ENCODE measurements around the gene STK17B.

STK17B gene

DNA sequence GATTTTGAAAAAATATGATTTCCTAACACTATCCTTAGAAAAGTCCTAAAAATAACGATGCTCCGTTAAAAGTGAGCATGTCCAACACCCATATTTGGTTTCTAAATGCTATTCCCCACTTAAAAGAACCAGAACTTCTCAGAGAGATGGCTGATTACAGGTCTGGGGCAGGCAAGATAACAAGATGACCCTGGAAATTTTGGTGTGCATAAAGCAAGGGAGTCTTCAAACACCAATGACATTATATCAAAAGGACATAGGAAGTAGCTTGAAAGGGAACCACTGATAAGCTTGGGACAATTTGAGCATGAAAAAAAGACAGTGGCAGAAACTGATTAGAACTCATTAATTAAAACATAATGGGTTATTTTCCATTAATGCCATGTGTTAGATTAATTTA lies 17.9 kb downstream of the STK17B start:
- DNase-seq, result no peak

DNA sequence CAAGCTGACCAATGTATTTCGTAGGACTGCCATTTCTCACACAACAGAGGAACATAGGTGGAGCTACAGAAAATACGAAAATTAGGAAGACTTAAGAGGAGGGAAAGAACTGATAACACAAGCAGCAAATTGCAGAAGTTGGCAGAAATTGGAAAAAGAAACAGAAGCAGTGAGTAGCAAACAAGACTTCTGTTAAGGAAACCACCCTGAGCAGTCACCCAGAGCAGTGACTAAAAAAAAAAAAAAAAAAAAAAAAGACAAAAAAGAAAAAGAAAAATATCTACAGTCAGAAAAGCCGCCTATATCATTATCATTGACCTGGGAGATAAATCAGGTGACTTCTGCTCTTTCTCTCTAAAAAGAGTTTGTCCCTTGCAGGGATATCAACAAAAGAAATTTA lies 21.4 kb downstream of the STK17B start:
- DNase-seq, result no peak

DNA sequence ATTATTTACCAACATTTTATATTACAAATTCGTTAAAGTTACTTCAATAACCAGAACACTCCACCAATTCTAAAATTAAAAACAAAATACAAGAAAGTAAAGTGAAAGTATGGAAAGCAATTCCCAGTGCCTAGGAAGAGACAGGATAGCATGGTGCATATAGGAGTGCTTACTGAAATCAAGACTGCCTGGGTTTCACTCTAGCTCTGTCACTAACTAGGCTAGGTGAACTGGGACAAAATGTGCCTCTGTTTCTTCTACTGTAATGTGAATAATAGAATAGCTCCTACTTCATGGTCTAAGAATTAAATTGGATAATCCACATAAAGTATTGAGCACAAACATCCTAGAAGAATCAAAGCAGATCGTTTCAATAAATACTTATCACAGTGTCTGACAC lies 22.6 kb downstream of the STK17B start:
- DNase-seq, result no peak

DNA sequence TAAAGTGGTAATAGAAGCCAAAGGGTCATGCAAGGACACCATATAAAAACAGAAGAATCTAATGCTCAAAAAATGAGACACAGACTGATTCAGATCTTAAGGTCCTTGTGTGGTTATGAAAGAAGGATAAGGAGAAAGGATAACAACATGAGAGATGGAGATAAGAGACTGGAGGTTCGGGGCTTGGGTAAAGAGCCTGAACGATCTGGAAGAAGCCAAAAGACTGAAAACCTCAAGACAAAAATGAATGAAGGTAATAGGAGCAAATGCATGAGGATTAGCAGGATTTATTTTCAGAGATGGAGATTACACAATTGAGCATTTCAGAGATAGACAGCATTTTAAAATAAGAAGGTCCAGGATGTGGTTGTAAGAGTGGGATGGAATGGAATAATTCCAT lies 26.1 kb downstream of the STK17B start:
- DNase-seq, result no peak

DNA sequence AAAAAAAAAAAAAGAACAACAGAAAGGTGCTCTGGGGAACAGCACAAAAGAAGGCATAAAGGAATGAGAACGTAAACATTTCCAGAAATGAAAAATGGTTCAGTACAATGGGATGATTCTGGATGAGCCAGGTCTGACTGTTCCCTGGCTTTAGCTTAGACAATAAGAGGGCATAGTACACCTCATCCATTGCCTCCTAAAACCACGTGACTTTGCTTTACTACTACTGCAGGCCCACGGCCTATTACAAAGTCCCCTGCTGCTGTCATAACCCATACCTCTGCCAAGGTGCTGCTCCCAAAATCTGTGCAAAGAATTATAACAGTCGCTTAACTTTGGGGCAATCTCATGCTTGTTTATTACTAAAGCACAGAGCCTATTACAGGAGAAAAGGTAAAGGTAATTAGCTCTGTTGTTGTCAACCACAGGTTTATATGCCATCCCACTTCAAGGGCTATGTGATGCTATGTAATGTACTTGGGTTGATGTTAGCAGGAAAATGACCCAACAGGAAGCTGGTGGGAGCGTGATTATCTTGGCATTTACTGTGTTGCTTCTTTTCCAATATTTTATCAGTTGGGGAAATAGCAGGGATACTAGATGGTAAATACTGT lies 26.8 kb downstream of the STK17B start:
- DNase-seq, result no peak

DNA sequence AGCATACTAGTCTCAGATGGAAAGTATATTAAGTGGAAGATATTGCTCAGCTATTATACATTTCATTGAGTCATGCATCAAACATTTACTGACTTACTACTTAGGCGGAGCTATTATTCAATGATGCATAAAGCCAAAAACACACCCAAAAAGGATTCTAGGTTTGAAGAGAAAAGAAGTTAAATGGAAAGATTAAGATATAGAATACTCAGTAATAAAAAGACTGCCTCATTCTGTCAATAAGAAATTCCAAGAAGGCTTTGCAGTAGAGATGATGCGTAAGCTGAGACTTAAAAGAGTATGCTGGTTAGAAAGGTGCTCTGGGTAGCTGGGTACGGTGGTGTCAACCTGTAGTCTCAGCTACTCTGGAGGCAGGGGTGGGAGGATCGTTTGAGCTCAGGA lies 27.6 kb downstream of the STK17B start:
- DNase-seq, result no peak

DNA sequence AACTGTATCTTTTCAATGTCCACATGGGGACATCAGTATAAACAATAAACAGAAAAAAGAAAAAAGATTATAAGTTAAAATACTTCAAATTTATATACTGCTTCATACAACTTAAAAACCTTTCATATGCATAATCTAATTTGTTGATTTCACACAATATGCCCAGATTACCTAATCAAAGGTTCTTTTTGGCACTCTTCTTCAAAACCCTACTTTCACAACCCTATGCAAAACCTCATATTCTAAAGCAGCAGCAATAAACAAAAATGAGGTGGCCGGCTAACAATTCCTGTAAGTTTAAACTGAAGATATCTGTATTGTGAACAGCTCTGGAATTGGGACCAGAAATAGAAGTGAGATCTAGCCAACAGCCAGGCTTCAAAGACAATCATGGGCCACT lies 28.6 kb downstream of the STK17B start:
- DNase-seq, result no peak

DNA sequence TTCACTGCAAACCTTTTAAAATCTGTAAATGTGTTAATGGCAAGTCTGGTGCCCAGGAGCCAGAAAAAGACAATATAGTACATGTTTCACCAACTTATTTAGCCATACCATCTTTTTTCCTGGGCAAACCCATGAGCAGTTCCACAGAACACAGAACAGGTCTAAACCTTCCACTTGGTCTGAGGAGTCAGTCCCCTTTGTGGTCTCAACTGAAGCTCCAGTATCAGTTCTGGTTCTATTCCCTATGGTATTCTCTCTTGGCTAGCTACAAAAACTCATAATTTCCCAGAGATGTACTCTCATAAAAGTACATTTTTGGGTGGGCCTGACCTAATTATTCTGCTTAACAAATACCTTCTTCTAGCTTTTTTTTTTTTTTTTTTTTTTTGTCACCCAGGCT lies 31.2 kb downstream of the STK17B start:
- no peak for DNase-seq

DNA sequence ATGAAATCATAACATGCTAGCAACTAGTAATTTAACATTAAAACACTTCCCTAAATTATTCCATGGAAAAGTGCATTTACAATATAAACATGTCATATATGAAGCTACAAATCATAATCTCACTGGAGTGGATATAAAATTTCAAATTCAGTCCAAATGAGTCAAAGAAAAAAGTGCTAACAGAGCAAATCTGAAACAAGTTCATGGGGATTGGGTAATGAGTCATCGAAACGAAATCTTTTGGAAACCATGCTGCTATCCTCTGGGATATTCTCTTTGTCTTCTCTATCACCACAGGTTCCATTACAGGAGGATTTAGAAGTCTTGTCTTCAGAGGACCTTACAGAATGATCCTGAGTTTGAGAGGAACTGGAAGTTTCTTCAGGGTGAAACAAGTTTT lies 34.1 kb downstream of the STK17B start:
- DNase-seq, result no peak

DNA sequence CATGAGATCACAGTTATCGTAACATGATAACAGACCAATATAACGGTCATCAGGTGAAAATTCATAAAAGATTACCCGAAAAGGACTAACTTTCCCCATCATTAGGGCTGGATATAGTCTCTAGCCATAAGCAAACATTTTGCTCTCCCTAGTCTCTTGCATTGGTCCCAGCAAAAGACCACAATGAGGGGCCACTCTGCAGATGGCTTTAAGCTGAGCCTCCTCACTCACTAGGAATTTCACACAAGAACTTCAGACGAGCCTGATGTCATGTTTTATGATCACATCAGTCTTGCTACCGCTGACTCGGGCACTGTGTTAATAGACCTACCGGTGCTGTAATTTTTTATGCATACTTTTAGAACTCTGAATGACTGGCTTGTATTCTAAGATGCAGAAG lies 35.2 kb downstream of the STK17B start:
- no peak for DNase-seq

DNA sequence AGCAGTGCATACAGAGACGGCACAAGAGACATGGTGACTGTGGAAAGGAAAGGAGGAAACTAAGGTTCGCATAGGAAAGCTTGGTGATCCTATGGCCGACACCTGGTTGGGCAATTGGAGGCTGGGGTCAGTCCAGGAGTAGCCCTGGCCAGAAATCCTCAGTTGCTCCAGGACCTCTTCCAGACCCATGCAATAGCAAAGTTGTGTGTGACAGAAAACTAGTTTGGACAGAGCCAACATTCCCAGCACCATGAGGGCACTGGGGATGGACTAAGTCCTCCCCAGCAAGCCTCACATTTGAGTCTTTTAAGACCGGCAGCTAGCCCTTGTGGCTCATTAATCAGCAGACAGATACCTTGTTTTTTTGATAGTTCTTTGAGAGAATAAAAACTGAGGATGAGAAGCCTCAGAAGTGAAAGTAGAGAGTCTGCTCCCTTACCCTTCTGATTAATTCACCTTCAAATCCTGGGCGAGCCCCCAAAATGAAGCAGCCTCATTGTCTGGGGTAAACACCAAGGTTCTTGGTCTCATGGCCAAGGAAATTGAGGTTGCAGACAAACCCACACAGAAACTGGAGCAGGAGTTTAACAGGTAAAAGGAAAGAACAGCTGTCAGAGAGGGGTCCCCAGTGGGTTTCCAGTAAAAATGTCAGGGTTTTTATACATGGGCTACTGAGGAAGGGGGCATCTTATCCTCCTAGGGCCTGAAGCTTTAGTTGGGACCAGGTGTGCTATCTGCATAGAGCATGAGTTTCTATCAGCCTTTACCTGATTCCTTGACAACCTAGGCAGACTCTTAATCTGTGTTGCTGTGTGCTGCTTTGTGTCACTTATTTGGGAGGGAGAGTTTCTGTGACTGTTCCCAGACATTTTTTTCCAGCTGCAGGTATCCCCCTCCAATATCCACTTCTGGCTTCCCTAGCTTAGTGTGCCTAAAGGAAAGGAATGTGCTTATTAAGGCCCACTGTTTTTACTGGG lies 39.1 kb downstream of the STK17B start:
- peak; percentile 76 for DNase-seq

DNA sequence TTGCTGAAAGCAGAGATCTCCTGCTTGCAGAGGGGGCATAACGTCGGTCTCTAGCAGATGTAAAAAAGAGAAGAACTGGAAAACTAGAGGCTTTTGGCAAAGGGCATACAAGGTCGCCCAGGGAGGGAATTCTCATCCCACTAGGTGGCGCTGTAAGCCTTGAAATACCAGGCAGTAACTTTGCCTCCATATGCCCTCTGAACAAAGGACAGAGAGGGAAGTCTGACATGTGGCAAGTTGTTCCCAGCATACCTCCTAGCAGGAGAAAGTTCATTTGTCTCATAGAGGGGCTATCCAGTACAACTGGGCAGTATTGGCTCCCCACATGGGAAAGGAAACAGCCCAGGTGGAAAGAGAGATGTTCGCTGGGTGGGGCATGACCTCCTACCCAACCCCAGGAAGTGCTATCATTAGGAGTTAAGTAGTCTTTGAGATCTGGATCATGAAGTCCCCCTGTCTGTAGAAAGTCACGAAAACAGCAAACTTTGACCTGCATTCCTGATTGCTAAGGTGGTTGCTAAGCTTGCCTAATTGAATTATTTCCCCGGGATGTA lies 39.9 kb downstream of the STK17B start:
- DNase-seq, result peak; percentile 86

DNA sequence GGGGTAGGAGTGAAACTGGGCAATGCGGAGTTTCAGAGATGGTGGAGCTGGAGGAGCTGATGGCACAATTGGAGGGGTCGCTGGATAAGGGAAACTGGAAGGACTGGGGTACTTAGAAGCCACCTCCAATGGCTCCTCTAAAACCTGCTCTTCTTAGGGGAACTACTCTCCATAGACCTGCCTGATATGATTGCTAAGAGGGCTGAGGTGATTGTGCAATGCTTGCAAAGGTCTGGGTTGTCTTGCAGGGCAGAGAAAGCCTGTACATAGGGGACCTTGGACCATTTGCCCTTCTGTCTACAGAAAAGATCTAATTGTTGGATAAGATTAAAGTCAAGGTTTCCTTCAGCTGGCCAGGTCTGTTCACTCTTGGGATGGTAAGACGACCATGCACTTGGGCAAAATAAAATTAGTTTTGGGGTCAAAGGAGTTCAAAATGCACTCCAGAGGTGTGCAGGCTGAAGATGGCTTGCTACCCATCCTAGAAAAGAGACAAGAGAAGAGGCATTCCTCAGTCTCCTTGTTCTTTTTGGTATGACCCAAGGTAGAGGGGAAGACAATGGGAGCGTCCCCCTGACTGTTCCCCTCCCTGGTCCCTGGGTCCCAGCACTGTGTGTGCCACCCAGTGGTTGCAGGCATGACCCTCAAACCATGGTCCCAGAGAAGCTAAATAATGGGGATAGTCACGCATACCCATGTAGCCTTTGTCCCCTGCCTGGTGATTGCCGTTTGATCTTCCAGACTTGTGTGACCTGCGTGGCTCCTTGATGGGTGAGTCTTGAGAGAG lies 41.1 kb downstream of the STK17B start:
- no peak for DNase-seq

DNA sequence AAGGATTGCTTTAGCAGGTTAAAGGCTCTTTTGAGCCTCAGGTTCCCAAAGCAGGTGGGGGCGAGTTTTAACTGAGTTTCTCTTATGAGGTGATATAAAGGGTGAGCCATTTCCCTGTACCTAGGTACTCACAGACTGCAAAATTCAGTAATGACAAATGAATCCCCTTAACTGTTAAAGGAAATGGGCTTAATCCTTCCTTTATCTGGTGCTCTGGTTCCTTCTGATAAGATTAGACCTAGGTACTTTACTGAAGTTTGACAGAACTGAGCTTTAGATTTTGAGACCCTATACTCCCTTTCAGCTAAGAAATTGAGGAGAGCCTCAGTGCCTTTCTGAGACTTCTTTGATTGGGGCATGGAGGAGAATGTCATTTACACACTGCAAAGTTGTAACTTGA lies 42.6 kb downstream of the STK17B start:
- no peak for DNase-seq

DNA sequence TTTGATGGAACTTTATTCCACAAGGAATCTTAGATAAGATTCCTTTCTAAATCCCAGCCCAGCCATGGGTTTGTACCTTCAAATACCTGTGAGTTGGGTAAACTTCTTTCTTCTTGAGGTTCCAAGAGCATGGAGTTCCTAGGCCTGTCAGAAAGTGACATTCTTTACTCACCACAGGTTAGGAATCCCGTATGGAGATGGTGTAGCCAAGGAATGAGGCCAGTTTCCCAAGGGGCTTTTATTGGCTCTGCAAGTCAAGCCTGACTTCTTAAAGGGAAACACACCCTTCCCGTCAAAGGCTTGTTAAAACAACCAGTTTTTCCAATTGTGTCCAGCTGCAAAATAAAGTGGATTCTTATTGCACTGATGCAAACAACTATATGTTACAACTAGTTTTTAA lies 45.8 kb downstream of the STK17B start:
- no peak for DNase-seq

DNA sequence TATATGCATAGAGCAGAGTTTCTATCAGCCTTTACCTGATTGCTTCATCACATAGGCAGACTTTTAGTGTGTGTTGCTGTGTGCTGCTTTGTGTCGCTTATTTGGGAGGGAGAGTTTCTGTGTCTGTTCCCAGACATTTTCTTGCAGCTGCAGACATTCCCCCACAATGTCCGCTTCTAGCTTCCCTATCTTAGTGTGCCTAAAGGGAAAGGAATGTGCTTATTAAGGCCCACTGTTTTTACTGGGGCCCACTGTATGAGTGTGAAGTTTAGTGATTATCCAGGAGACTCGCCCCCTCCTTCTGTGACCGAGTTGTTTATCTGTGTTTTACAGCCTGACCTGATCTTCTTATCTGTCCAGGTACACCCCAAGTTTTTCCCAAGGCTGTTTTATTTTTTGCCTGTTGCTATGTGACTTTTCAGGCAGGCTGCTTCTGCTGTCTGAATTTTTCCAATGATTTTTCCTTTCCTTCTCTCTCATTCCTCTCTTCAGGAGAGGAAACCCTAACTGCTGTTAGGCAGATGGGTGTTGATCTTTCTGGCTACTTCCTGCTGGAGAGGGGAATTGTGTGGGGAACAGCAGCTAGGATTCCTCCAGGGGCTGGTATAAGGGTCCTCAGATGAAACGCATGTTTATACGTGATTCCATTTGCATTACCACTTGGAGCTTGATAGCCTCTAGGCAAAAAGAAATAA lies 47.6 kb downstream of the STK17B start:
- no peak for DNase-seq

DNA sequence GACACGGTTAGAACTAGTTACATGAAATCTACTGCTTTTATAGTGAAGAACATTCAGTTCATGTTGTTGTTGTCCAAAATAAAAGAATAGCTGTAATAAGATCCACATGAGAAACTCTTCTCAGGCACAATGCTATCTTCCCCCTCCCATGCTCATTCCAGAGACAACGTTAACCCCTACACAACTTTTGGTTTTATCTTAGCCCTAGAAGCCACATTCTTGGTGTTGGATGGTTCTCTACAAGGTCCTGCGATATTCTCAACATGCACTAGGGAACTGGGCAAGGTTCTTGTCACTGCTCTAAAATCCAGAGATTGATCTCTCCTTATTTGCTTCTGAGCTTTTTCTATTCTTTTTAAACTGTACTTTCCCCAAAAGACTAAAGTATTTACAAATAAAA lies 51.5 kb downstream of the STK17B start:
- DNase-seq, result no peak

DNA sequence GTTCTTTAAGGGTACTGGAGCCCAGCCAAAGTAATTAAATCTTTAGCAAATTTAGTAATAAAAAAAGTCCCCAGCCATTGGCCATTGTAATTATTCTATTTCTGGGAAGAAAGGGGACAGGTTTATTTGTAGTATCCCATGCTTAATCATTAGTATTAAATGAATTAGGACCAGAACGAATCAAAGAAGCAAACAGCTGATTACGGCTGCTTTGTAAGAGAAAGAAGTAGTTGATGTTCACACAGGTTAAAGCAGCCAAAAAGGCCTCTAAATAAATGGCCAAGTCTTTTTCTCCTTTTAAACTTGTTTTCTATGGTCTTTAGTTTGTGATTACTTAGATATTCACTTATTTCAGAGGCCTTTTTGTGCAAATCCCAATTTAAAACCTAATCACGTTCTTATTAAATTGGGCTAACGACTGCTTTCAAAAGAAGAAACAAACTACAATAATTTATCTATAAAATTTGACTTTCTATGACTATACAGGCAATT lies 54.1 kb downstream of the STK17B start:
- DNase-seq, result no peak

DNA sequence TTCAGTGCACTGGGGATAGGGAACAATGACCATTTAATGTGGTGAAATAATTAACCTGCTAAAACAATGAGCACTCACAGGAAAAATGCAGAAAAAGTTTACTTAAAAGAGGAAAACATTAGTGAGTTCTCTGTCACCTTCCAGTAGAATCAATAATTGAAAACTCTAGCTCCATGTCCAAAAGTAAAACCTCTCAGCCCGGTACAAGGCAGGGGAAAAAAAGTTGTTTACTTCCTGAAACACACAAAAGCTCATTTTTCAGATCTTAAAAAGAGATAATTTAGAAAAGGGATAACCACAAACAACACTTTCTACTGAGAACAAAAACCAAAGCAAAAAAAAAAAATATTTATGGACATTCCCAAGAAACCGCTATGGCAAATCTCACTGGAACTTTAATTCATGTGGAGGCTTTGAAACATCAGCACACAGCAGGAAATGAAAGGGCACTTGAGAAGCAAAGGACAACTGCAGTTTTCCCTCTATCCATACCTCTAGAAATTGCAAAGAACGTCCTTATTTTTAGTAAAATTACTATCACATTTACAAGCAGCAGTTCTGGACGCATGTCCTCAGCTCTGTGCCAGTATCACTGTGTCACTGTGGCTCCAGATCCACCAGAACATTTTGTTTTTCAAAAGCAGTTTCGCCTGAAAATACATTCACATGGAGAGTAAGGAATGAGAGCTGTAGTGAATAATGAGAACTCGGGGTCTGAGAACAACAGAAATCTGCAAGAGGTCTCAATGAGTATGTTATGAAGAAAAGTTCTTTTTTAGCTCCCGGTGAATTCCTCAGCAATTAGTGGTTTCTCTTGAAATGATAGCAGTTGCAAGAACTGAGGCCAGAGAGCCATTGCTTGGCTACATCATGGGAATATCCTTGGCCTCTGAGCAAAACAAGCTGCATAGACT lies 58.1 kb downstream of the STK17B start:
- DNase-seq, result no peak

DNA sequence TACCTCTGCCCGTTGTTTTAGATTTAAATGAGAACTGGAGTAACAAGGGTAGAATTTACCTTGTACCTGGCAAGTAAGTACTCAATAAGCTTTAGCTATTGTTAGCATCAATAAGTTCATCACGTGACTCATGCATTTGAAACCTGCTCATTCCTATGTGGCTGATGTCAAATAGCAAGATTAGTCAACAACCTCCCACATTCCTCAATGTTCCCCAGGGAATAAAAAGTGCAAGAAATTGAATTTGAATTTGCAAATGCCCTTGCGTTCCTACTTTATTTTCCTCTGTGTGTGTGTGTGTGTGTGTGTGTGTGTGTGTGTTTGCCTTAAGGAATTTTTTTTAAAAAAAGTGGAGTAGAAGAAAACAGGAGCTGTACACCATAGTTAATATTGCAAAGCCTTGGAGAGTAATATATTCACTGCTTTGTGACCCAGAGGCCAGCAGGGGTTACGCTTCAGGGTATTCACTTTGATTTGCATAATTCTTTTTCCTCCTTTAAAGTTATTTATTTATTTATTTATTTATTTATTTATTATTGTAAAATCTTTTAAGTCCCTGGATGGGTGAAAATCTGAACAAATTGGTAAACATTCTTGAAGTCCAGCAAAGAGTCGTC lies 58.9 kb downstream of the STK17B start:
- DNase-seq, result no peak

DNA sequence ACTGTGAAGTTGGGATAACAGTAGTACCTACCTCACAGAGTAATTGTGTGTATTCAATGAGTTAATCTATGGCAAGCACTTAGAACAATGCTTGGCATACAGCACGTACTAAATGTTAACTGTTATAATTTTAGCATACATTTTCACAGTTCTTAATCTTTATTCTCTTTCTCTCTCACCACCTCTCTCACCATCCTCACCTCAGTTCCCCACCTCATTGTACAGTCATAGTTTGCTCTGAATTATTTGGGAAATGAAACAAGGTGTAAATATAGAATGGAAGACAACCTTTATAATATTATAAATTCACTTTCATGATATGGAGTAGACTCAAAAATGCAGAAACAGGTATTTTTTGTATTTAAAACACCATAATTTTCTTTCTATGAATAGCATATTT lies 62.8 kb downstream of the STK17B start:
- DNase-seq, result no peak

All from activated effector memory CD4-positive, alpha-beta T cell treated with anti-CD3 and anti-CD28 coated beads, Interleukin-2, amount 50 U/mL, for 16 hours (primary cell).